Activated CD4-positive, alpha-beta T cell treated with anti-CD3 and anti-CD28 coated beads, Interleukin-2, amount 50 U/mL, for 16 hours (primary cell): ENCODE results near the gene MRS2.

Experiments used
- DNase-seq: peaks from one replicate; pipeline ENCODE4 v3.0.0-alpha.2; 2020

MRS2 gene

DNA sequence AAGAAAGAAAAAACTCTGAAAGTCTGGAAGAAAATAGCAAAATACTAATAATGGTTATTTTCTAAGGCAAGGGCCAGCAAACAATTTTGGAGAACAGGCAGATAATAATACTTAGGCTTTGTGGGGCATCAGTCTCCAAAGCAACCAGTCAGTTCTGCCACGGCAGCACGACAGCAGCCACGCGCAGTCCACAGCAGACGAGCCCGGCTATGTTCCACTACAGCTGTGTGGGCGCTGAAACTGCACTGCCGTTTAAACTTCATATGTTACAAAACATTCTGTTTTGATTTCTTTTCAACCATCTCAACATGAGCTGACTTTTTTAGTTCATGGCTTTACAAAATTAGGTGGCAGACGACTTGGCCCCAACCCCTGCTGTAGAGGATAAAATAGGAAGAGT lies 29.9 kb downstream of the MRS2 start:
- DNase-seq: no peak

DNA sequence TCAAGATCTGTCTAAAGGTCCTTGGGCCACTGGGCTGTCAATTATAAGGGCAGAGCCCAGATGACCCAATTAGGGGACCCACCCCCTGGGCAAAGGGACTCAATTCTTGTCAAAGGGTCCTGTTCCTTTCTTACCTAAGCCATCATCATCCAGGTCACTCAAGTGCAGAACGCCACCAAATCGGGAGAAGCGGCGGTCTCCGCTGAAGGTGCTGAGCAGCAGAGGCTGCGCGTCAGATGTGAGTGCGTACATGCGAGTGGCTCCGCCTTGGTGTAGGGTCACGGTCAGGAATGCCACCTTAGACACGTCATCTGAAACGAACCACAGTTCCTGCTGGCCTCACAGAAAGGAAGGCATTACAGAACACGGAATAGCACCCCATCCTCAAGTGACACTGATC lies 34.2 kb downstream of the MRS2 start:
- DNase-seq: no peak

DNA sequence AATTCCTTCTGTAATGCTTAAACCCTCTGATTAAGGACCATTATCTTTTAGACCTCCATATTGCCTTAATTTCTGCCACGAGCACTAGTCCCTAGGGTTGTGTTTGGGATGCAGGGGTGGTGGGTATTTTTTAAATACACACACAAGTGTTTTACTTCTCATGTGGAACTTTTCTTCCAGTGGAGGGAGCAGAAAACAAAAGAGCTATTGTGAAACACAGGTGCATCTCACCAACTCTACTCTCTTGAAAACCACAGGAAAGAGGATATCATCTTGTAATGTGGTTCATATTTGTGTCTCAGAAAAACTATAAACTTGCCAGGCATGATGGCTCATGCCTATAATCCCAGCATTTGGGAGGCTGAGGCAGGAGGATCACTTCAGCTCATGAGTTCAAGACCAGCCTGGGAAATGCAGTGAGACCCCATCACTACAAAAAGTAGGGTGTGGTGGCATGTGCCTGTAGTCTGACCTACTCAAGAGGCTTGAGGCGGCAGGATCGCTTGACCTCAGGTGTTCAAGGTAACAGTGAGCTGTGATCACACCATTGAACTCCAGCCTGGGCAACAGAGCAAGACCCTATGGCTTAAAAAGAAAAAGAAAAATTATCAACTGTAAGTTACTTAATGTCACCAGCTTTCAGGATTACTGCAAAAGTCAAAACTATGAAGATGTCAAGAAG lies 37.3 kb downstream of the MRS2 start:
- DNase-seq: no peak

DNA sequence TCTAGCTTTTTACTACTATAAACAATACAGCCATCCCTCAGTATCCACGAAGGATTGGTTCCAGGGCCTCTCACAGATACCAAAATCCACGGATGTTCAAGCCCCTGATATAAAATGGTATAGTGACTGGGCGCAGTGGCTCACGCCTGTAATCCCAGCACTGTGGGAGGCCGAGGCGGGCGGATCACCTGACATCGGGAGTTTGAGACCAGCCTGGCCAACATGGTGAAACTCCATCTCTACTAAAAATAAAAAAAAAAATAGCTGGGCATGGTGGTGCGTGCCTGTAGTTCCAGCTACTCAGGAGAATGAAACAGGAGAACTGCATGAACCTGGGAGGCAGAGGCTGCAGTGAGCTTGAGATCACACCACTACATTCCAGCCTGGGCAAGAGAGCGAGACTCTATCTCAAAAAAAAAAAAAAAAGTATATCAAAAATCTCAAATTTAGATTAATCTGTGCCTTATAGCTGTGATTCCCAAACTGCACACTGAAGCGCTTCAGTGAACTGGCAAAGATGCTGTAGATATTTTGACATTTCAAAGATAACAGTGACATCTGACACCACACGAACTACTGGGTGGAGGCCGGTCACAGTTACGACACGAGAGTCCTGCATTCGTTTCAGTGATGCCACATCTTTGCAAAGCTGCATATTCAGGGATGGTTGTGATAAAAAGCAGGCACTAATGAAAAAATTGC lies 38.3 kb downstream of the MRS2 start:
- no peak for DNase-seq

DNA sequence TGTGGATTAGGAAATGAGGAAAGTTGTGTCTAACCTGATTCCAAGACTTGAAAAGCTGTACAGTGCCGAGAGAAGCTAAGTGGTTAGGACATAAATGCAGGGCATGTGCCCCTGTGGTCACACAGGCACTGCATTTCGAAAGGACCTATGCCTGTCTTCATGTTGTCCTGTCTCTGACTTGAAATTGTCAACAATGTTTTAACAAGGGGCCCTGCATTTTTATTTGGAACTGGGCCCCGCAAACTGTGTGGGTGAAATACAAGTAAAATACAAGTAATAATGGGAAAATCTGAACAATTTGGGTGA lies 38.8 kb downstream of the MRS2 start:
- no peak for DNase-seq

DNA sequence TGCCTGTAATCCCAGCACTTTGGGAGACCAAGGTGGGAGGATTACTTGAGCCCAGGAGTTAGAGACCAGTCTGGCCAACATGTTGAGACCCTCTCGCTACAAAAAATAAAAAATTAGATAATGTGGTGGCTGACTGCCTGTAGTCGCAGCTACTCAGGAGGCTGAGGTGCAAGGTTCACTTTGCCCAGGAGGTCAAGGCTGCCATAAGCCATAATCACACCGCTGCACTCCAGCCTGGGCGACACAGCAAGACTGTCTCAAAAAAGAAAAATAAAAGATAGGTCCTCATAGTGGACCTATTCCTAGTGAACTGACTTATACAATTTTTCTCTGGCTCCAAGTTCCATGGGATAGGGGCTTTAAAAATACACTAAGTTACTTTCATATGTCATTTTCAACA lies 41.9 kb downstream of the MRS2 start:
- DNase-seq: no peak

DNA sequence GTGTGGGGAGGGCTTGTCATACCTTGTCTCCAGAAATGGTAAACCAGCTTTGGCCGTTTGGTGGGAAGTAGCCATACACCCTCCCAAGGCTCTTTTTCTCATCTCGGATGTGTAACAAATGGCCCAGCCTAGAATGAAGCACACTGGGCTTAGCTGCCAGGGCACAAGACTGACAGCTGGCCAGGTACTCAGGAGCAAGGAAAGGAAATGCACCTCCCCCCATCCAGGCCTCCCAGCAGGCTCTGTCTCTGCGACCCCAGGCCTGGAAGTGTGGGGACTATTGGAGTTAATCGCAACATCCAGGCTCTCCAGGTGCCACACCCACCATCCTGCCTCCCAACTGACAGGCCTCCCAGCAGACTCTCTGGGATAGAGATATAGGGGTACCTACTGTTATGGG lies 43.0 kb downstream of the MRS2 start:
- no peak for DNase-seq

DNA sequence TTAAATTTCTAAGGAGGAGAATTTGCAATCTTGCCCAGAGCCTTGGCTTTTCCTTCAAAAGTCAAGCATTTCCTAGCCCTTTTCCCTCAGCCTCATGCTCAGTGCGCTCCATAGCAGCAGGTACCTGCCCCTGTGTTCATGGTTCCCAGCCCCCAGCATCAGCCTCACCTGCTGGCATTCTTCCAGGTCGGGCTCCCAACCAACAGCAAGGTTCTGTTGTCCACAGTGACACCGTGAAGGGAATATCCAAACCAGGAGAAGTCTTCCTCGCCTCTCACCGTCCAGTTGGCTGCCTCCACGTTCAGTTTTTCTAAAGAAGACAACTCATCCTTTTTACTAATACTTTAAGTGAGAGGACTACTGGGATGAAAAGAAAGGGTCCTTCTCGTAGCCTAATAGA lies 43.9 kb downstream of the MRS2 start:
- no peak for DNase-seq

DNA sequence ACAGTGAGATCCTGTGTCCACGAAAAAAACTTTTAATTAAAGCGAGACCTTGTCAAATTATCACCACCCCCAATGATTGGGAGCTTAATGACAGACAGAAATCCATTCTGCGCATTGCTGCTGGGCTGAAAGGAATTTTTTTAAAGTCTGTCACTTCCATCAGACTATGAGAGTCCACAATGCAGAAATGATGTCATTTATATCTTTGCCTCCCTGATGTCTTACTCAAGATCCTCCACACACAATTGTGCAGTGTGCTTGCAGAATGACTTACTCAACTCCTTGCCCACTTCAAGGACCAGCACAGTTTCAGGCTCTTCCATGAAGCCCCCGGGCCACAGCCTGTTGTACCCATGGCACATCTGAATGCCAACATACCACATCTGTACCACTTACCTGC lies 45.7 kb downstream of the MRS2 start:
- no peak for DNase-seq

DNA sequence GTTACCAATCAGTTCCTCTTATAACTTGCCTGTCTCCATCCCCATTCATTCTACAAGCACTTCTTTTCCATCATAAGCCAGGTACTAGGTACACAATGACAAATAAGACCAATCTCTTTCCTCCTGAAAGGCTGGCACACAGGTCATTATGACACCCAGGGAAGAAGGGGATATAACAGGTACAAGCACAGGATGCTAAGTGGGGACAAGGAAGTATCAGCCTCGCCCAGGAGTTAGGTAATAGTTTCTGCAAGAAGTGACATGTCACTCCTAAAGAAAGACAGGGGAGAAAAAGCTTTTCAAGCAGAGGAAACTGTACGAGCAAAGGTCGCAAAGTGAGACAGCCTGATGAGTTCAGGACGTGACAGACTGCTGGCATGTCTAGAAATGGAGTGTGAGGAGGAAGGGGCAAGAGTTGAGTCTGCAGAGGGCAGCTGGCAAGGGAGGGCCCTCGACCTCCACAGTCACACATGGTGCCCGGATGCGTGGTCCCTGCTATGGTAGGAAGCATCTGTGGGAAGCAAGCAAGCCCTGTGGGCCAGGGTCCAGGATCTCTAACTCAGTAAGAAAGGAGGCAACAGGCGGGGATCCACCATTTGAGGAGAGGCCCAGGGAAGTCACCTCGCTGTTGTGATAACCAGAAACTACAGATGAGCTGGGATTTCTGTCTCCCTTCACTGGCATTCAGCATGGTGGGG lies 46.2 kb downstream of the MRS2 start:
- DNase-seq: no peak

DNA sequence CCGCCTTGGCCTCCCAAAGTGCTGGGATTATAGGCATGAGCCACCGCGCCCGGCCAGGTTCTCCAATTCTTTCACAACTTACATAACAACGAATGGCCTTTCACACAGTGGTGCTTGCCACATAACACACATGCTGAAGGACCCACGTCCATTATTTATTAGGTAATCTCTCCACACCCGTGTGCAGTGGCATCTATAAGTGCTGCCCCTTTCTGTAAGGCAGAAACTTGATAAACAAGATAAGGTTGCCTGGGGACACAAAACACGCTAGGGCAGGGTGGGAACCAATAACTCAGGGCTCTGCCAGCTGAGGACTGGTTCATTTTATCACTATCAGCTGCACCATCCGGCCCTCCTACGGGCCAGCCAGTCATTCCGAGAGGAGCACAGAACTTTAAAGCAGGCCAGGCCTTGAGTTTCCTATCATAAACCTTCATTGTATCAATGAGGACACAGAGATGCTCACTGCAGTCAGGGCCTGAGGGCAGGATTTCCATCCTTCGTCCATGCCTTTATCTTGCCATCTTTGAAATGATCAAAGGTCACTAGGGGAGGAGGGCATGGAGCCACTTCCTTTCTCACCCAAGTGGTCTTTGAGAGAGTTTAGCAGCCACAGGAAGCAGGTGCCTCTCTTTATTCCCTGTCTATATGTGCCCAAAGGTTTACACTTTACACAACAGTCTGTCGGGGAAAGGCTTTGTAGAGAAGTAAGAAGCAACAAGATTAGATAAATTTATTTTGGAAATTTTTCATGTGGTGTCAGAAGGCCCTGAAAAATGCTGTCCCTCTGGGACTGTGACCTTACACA lies 49.0 kb downstream of the MRS2 start:
- DNase-seq: no peak

DNA sequence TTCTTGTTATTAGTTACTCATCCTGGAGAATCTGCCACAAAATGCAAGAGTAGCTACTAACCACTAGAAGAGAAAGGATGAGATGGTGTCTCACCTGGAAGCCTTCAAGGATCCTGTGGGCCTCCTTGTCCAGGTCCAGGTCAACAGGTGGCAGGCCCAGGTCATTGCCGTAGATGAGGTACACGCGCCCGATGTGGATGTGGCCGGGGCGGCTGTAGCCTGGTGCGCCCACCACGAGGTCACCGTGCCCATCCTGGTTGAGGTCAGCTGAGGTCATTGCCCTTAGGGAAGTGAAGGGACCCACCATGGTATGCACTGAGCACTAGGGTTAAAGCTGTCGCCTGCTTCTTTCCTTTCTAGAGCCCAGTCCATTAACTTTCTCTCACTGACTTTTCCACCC lies 51.2 kb downstream of the MRS2 start:
- DNase-seq: no peak

DNA sequence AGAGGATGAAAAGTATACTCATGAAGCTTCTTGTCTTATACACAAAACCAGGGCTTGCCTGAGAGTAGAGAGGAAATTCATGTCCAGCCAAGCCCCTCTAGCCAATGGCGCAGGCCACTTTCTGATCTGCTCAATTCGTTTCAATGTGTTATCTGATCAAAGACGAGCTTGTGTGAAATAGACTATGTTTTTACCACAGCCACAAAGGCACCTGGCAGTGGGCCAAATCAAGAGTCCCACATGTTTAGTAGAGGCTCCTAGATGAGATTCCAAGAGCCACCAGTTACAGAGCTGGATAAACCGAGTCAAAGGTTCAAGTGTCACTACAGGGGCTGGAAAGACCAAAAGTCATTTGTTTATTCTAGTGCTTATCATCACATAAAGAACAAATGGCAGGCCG lies 51.7 kb downstream of the MRS2 start:
- no peak for DNase-seq

DNA sequence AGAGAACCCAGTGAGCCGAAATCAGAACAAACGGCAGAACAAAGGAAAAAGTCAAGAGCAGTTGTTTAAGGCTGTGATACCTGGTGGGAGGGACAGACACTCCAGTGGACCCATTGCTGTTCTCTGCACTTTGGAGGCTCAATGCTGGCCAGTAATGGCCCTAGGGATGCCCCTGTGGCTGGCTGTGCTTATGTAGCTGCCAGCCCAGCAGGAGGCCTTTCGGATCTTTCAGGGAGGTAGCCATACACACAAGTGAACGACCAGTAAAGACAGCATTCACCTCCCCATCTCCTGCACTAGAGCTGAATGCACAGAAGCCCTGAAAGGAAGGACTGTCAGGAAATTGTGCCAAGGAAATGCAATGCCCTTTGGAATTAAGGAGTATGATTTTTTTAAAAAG lies 52.3 kb downstream of the MRS2 start:
- DNase-seq: no peak

DNA sequence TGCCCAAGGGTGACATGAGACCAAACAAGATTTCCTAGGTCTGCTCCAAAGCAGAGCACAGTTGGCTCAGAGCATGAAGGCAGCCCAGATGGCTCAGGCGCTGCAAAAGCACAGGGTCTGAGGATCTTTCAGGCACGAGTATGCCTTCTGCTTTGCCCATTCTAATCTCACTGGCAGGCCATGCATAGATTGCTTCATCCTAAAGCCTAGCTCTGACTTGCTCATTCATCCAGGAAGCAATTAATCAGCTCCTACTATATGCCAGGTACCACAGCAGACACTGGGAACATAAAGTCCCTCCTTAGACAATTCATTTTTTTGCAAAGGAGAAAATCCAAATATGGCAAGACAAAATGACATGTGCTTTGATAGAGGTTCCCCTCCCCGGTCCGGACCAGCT lies 55.4 kb downstream of the MRS2 start:
- DNase-seq: no peak

DNA sequence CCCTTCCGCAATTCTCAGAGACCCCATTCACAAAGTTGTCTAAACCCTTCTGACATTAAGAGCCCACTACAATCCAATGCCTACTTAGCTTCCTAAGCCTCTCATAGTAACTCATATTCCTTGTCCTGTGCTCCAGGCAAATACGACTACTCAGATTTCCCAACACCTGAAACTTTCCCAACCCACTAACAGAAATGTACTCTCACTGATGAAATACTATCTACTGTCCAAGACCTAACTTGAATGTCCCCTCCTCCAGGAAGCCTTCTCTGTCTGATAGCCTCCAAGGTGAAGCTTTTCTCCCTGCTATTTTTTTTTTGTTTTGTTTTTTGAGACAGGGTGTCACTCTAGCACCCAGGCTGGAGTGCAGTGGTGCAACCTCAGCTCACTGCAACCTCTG lies 56.2 kb downstream of the MRS2 start:
- DNase-seq: no peak

DNA sequence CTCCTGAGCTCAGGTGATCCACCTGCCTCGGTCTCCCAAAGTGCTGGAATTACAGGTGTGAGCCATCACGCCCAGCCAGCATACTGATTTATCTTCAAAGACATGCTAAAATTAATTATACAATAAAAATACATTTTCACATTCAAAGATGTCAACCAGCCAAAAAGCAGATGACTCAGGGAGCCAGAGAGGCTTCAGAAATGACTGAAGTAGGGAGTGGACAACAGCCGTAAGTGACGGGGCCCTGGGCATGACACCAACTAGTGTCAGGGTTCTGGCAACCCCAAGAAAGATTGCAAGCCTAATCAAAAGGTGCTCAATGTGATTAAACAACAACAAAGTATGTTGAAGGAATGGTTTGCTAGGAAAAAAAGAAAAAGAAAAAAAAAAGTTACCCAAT lies 58.2 kb downstream of the MRS2 start:
- no peak for DNase-seq

DNA sequence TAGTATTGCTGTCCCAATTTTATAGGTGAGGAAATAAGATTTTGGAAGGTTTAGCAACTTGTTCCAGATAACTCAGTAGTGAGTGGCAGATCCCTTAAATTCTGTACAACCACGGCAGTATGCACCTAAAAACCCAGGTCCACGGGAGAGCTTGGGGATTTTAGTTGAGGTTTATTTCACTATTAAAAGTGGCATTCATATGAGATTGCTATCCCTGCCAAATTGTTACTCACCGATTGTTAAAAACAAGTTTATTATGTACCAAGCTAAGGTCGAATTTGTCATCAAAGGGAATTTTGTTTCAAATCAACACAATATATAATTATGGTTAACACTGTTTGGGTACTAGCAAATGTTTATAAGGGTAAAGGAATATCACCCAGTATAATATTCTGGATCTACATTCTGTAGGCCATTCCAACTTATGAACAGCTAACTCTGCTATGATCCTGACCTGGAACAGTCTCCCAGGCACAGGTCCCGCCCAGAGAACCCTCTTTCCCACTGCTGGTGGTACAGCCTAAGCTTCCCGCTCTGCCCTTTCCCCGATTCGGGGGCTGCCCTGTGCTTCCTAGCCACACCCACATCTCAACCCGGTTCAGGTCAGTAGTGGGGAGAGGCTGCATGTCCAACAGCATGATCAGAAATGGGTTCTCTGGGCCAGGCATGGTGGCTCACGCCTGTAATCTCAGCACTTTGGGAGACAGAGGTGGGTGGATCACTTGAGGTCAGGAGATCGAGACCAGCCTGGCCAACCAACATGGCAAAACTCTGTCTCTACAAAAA lies 61.7 kb downstream of the MRS2 start:
- no peak for DNase-seq

DNA sequence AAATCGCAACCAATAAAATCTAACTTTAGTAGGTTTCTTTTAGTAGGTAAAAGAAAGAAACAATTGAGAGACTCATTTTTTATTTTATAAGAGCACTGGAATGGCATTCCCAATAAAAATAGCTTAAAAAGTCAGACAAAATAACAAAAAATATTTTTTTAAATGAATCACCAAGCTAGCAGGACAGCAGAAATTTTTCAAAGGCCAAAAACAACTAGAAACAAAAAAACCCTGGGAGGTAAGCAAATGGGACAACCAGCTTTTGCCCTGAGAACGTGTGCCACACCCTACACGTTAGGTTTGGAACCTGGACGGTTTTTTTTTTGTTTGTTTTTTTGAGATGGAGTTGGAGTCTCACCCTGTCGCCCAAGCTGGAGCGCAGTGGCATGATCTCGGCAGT lies 67.1 kb downstream of the MRS2 start:
- DNase-seq: no peak

DNA sequence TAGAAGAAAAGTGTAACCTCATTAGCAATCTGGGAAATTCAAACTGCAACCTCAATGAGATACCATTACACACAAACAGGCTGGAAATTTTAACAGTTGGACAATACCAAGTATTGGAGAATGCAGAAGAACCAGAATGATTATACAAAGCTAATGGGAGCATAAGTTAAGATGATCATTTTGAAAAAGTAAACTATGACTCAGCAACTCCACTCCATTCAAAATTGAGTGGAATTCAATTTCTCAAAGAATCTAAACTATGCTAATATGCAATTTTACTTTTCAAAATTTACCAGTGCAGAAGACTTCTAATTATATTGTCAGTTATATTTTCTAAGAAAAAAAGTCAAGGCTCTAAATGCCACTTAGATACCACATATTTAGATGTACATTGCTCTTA lies 69.4 kb downstream of the MRS2 start:
- no peak for DNase-seq
